Measurements from ENCODE around the gene PRKG1. TPM values are rescaled to one million over a fixed set of nuclear protein-coding genes. Genes with fewer than 3 reads are reported as not detected.

The PRKG1 gene
- total RNA-seq, 1 experiment from 2014 or later: 16.5 TPM

GRCh38 chr10:51521605-51522004 lies 447.3 kb downstream of the PRKG1 start:
- ChIA-PET POLR2A (no interaction called here), CTCF (no interaction called here)
- peaks cover 4% of the 10 kb centered on the region for H3K9me3 Mint-ChIP-seq
- H3K36me3 Mint-ChIP-seq: no peaks in the 10 kb centered on the region
- no peak overlapping the region for H3K27ac Mint-ChIP-seq
- TF ChIP-seq ZNF219 (CRISPR knock-in tag; IDR thresholded peaks at IDR 0.05; ENCODE audit: borderline replicate concordance) (no peak), NR1H2 (CRISPR knock-in tag; IDR thresholded peaks at IDR 0.05) (no peak), PRRX2 (CRISPR knock-in tag; IDR thresholded peaks at IDR 0.05) (no peak), ARID4B (CRISPR knock-in tag; IDR thresholded peaks at IDR 0.05; ENCODE audit: borderline replicate concordance) (no peak), NFATC4 (CRISPR knock-in tag; IDR thresholded peaks at IDR 0.05) (no peak), ATF3 (CRISPR knock-in tag; conservative IDR thresholded peaks at IDR 0.05) (no peak), CBFB (CRISPR knock-in tag; IDR thresholded peaks at IDR 0.05; ENCODE audit: low read depth) (no peak)
- no peaks in the 10 kb centered on the region for H3K27me3 Mint-ChIP-seq (ENCODE audit: low read depth)
- no peak for ATAC-seq
- no peak for DNase-seq (ENCODE audit: low spot score)
- no peak overlapping the region for H3K4me3 Mint-ChIP-seq
- peaks cover 6% of the 10 kb centered on the region for H3K4me1 Mint-ChIP-seq

- POLR2A ChIA-PET: no interaction called here
- ATAC-seq: no peak
- Mint-ChIP-seq H3K27me3 (ENCODE audit: low read depth) (no peaks in the 10 kb centered on the region), H3K4me1 (peaks cover 6% of the 10 kb centered on the region), H3K9me3 (peaks cover 4% of the 10 kb centered on the region), H3K36me3 (no peaks in the 10 kb centered on the region), H3K4me3 (no peak overlapping the region), H3K27ac (no peak overlapping the region)
- CTCF ChIA-PET: interaction anchor here (0.5 kb wide), 1 partner anchor 437 kb away, joined by 3 read pairs; no protein-coding TSS in a partner anchor
- no peak for TF ChIP-seq ZNF219 (CRISPR knock-in tag; IDR thresholded peaks at IDR 0.05; ENCODE audit: borderline replicate concordance)
- no peak for TF ChIP-seq FOXJ3 (CRISPR knock-in tag; IDR thresholded peaks at IDR 0.05; ENCODE audit: borderline replicate concordance)
- TF ChIP-seq ZNF317 (CRISPR knock-in tag; IDR thresholded peaks at IDR 0.05; ENCODE audit: borderline replicate concordance, low read depth): no peak
- TF ChIP-seq, protein P1, sequence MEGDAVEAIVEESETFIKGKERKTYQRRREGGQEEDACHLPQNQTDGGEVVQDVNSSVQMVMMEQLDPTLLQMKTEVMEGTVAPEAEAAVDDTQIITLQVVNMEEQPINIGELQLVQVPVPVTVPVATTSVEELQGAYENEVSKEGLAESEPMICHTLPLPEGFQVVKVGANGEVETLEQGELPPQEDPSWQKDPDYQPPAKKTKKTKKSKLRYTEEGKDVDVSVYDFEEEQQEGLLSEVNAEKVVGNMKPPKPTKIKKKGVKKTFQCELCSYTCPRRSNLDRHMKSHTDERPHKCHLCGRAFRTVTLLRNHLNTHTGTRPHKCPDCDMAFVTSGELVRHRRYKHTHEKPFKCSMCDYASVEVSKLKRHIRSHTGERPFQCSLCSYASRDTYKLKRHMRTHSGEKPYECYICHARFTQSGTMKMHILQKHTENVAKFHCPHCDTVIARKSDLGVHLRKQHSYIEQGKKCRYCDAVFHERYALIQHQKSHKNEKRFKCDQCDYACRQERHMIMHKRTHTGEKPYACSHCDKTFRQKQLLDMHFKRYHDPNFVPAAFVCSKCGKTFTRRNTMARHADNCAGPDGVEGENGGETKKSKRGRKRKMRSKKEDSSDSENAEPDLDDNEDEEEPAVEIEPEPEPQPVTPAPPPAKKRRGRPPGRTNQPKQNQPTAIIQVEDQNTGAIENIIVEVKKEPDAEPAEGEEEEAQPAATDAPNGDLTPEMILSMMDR (IDR thresholded peaks at IDR 0.05): no peak
- TF ChIP-seq SP1 (CRISPR knock-in tag; conservative IDR thresholded peaks at IDR 0.05): no peak
- no peak for TF ChIP-seq ZNF232 (CRISPR knock-in tag; IDR thresholded peaks at IDR 0.05)
- no peak for TF ChIP-seq GRHL2 (CRISPR knock-in tag; IDR thresholded peaks at IDR 0.05; ENCODE audit: insufficient replicate concordance, severe bottlenecking)
- no peak for TF ChIP-seq ESRRA (CRISPR knock-in tag; IDR thresholded peaks at IDR 0.05; ENCODE audit: borderline replicate concordance)
- DNase-seq (ENCODE audit: low spot score): no peak
Observed at GRCh38 chr10:51522858-51523257, 448.6 kb downstream of the PRKG1 start.

DNA sequence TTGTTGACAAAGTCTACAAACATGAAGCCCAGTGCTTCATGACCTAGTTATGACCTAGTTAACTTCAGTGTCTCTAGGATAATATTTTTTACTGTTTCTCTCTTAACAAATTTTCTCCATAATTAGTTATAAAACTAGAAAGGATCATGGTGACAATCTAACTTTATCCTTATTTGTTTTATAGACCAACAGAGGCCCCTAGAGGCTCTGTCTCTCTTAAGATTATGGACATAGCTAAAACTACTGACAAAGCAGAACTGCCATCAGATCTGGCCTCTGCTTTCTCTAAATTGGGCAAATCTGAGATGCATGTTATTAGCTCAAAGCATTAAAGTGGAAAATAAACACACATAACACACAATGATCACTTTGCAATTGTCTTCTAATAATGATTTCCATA lies 449.2 kb downstream of the PRKG1 start:
- POLR2A ChIA-PET: no interaction called here
- ATAC-seq: no peak
- TF ChIP-seq, protein P2, sequence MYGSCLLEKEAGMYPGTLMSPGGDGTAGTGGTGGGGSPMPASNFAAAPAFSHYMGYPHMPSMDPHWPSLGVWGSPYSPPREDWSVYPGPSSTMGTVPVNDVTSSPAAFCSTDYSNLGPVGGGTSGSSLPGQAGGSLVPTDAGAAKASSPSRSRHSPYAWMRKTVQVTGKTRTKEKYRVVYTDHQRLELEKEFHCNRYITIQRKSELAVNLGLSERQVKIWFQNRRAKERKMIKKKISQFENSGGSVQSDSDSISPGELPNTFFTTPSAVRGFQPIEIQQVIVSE (CRISPR knock-in tag; IDR thresholded peaks at IDR 0.05; ENCODE audit: borderline replicate concordance): no peak
- TF ChIP-seq FOXJ3 (CRISPR knock-in tag; IDR thresholded peaks at IDR 0.05; ENCODE audit: borderline replicate concordance): no peak
- DNase-seq (ENCODE audit: low spot score): no peak
- H3K27me3 Mint-ChIP-seq (ENCODE audit: low read depth): no peaks in the 10 kb centered on the region
- CTCF ChIA-PET: no interaction called here
- no peak overlapping the region for H3K4me3 Mint-ChIP-seq
- H3K4me1 Mint-ChIP-seq: peaks cover 12% of the 10 kb centered on the region
- H3K27ac Mint-ChIP-seq: no peak overlapping the region
- peaks cover under 1% of the 10 kb centered on the region for H3K9me3 Mint-ChIP-seq
- H3K36me3 Mint-ChIP-seq: no peaks in the 10 kb centered on the region

Measured in WTC11 (cell line).